A549 treated with AZD9567 at 1 μM for 4 hours (cell line): ENCODE measurements around the gene ANKRD20A1. TPM values are rescaled to one million over a fixed set of nuclear protein-coding genes. Genes with fewer than 3 reads are reported as not detected.

Experiments used
- total RNA-seq: library from RNA; stranded (reverse); fragments of 200-300 nt; extraction: Qiagen RNA extraction; gene quantifications from 5 replicates; pipeline ENCODE4 v1.2.3, GENCODE V29; 2022; ENCODE audit not compliant: insufficient read depth

The ANKRD20A1 gene
- total RNA-seq = 1.0 to 1.6 TPM (median 1.3 TPM) in 4 of 5 replicates, not detected in the other

GRCh38 chr9:67858871-67859270 is at the start of gene ANKRD20A1:
Gene ANKRD20A1 (plus strand): TSS chr9:67858931. CDS start chr9:67859427, 496 bp downstream.

